HepG2 (cell line): Measurements from ENCODE around the gene FMN2.
"Not testable (repeated sequence)": the region's sequence is repeated elsewhere in the genome, so short reads cannot be mapped to it uniquely, and the experiment has no call there.

ENCODE experiments used
- GMEB2 ChIP-seq: IDR thresholded peaks from 2 replicates; pipeline ENCODE4 v1.6.1; 2016; ENCODE audit warnings: missing biosample characterization, missing genetic modification reagents, low read depth
- PCBP2 ChIP-seq: fragments of 200-400 bp; formaldehyde crosslinking; optimal IDR thresholded peaks from 2 replicates; pipeline ENCODE3; 2018; ENCODE audit warnings: low read length, low read depth; ENCODE audit not compliant: poor library complexity, severe bottlenecking
- ZBTB43 ChIP-seq: sonication (generic); formaldehyde crosslinking; conservative IDR thresholded peaks from 2 replicates; pipeline ENCODE4 v1.4.0; 2020; ENCODE audit warnings: missing genetic modification reagents
- TF ChIP-seq, protein P1 (sequence below), 2 experiments: IDR thresholded peaks; 2 replicates each; pipeline ENCODE4 v1.6.1; 2011 to 2012; ENCODE audit warnings: low read length in 2 of 2, borderline replicate concordance in 1 of 2, low read depth in 1 of 2, mild to moderate bottlenecking in 1 of 2, moderate library complexity in 1 of 2

DNA sequence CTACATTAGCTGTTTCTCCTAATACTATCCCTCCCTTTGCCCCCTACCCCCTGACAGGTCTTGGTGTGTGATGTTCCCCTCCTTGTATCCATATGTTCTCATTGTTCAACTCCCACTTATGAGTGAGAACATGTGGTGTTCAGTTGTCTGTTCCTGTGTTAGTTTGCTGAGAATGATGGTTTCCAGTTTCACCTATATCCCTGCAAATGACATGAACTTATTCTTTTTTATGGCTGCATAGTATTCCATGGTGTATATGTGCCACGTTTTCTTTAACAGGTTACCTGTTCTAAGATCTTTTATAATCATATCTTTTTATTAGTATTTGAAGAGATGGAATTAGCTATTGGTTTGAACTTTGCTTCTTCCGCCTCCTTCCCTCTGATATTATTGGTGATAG is 172.8 kb downstream of the FMN2 start:
- not testable (repeated sequence) for TF ChIP-seq GMEB2 (CRISPR knock-in tag); PCBP2; ZBTB43 (CRISPR knock-in tag)
- TF ChIP-seq, protein P1, sequence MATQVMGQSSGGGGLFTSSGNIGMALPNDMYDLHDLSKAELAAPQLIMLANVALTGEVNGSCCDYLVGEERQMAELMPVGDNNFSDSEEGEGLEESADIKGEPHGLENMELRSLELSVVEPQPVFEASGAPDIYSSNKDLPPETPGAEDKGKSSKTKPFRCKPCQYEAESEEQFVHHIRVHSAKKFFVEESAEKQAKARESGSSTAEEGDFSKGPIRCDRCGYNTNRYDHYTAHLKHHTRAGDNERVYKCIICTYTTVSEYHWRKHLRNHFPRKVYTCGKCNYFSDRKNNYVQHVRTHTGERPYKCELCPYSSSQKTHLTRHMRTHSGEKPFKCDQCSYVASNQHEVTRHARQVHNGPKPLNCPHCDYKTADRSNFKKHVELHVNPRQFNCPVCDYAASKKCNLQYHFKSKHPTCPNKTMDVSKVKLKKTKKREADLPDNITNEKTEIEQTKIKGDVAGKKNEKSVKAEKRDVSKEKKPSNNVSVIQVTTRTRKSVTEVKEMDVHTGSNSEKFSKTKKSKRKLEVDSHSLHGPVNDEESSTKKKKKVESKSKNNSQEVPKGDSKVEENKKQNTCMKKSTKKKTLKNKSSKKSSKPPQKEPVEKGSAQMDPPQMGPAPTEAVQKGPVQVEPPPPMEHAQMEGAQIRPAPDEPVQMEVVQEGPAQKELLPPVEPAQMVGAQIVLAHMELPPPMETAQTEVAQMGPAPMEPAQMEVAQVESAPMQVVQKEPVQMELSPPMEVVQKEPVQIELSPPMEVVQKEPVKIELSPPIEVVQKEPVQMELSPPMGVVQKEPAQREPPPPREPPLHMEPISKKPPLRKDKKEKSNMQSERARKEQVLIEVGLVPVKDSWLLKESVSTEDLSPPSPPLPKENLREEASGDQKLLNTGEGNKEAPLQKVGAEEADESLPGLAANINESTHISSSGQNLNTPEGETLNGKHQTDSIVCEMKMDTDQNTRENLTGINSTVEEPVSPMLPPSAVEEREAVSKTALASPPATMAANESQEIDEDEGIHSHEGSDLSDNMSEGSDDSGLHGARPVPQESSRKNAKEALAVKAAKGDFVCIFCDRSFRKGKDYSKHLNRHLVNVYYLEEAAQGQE (IDR thresholded peaks at IDR 0.05; ENCODE audit: borderline replicate concordance in 1 of 2, low read depth in 1 of 2, low read length in 2 of 2): not testable (repeated sequence)
